Nephron (organoid): ENCODE measurements around the gene MTMR1.

Source experiments
- H3K27ac Mint-ChIP-seq, 3 experiments: 2 replicates each; pipeline ENCODE4 v1.8.0; 2020; ENCODE audit warnings: mixed read lengths in 3 of 3, mild to moderate bottlenecking in 2 of 3, moderate library complexity in 1 of 3
- H3K27me3 Mint-ChIP-seq: 2 replicates; pipeline ENCODE4 v1.8.0; 2021; ENCODE audit warnings: low read depth, mild to moderate bottlenecking, moderate library complexity, mixed read lengths
- H3K36me3 Mint-ChIP-seq: 2 replicates; pipeline ENCODE4 v1.8.0; 2020; ENCODE audit warnings: low read depth, mixed read lengths
- H3K4me1 Mint-ChIP-seq: 2 replicates; pipeline ENCODE4 v1.8.0; 2020; ENCODE audit warnings: mixed read lengths
- H3K4me3 Mint-ChIP-seq, 3 experiments: 2 replicates each; pipeline ENCODE4 v1.8.0; 2020; ENCODE audit warnings: mild to moderate bottlenecking in 3 of 3, mixed read lengths in 3 of 3, moderate library complexity in 2 of 3
- H3K9me3 Mint-ChIP-seq: 2 replicates; pipeline ENCODE4 v1.8.0; 2020; ENCODE audit warnings: mixed read lengths
- TF ChIP-seq, protein P1 (sequence below), 3 experiments: fragments of 200-600 bp; sonication (generic); IDR thresholded peaks; one replicate each; pipeline ENCODE4 v1.5.0; 2021; ENCODE audit warnings: antibody characterized with exemption in 3 of 3; ENCODE audit not compliant: unreplicated experiment in 3 of 3

MTMR1 gene

DNA sequence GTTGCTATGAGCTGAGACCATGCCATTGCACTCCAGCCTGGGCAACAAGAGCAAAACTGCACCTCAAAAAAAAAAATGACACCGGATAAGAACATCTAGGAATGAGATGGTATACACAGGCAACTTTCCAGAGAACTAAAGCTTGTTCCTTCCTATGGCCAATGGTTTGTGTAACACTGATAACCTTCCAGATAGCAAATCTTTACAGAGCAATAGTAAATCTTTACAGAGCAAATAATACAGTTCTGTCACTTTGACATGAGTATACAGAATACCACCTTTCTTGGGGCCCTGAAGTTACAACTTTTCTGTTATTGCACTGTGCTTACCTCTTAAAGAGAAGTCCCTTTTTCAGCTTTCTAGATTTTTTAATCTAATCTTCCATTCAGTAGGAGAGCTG lies 113.6 kb downstream of the MTMR1 start:
- H3K9me3 Mint-ChIP-seq: peaks cover 18% of the 10 kb centered on the region
- H3K4me1 Mint-ChIP-seq: no peaks in the 10 kb centered on the region
- peaks cover 23% of the 10 kb centered on the region for H3K36me3 Mint-ChIP-seq
- H3K27ac Mint-ChIP-seq: no peak overlapping the region
- TF ChIP-seq, protein P1, sequence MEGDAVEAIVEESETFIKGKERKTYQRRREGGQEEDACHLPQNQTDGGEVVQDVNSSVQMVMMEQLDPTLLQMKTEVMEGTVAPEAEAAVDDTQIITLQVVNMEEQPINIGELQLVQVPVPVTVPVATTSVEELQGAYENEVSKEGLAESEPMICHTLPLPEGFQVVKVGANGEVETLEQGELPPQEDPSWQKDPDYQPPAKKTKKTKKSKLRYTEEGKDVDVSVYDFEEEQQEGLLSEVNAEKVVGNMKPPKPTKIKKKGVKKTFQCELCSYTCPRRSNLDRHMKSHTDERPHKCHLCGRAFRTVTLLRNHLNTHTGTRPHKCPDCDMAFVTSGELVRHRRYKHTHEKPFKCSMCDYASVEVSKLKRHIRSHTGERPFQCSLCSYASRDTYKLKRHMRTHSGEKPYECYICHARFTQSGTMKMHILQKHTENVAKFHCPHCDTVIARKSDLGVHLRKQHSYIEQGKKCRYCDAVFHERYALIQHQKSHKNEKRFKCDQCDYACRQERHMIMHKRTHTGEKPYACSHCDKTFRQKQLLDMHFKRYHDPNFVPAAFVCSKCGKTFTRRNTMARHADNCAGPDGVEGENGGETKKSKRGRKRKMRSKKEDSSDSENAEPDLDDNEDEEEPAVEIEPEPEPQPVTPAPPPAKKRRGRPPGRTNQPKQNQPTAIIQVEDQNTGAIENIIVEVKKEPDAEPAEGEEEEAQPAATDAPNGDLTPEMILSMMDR (IDR thresholded peaks at IDR 0.05; ENCODE audit: unreplicated experiment in 3 of 3): no peak
- H3K4me3 Mint-ChIP-seq: no peak overlapping the region
- no peaks in the 10 kb centered on the region for H3K27me3 Mint-ChIP-seq

DNA sequence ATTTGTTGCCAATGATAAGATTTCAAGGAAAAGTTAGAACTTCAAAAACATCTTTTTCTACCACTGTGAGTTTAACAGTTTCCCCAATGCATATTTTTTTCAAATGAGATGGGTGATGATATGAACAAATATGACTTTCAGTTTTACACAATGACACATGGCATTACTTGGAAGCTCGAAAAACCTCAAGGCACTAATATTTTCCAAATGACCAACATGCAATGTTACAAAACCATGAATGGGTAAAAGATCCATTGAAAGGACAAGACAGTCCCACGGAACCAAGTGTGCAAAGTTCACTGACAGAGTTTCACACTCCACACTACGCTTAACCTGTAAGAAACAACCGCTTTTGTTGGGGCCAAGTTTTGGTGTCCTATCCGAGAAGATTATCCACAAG lies 120.7 kb downstream of the MTMR1 start:
- TF ChIP-seq, protein P1 (IDR thresholded peaks at IDR 0.05; ENCODE audit: unreplicated experiment in 3 of 3): no peak
- peaks cover 30% of the 10 kb centered on the region for H3K36me3 Mint-ChIP-seq

More for the DNA sequence above, 120.7 kb downstream of the MTMR1 start:
- Mint-ChIP-seq H3K4me1 (no peaks in the 10 kb centered on the region), H3K27me3 (no peaks in the 10 kb centered on the region), H3K9me3 (peaks cover 13% of the 10 kb centered on the region), H3K27ac (no peak overlapping the region), H3K4me3 (no peak overlapping the region)
